Endothelial cell of hepatic sinusoid (primary cell): ENCODE measurements around the gene ELOB.

Source experiments
- in situ Hi-C: cut with HindIII; loops from 2 replicates; pipeline ENCODE4 v1.10.0; 2017; ENCODE audit warnings: low sequenced_read_pairs

The ELOB gene

GRCh38 chr16:2777231-2777902, at the start of gene ELOB:
Gene ELOB (minus strand): TSS chr16:2777280. CDS start chr16:2777239, 41 bp downstream.
- in situ Hi-C loops, result no loop called here

GRCh38 chr16:2825906-2826305, 48.8 kb upstream of the ELOB start:
- in situ Hi-C loops, result no loop called here

- in situ Hi-C loops, result no loop called here
These were observed 48.1 kb upstream of the ELOB start for GRCh38 chr16:2825049-2825742.

GRCh38 chr16:2824626-2825025, 47.5 kb upstream of the ELOB start:
- in situ Hi-C loops, result loop anchor here (5.0 kb wide), 1 partner anchor 82 kb away; no protein-coding TSS in a partner anchor

- in situ Hi-C loops, result loop anchor here (5.0 kb wide), 1 partner anchor 80 kb away; no protein-coding TSS in a partner anchor
These were observed 45.4 kb upstream of the ELOB start for GRCh38 chr16:2822496-2822895.

GRCh38 chr16:2822158-2822495, 45.0 kb upstream of the ELOB start:
- in situ Hi-C loops, result loop anchor here (5.0 kb wide), 1 partner anchor 80 kb away; no protein-coding TSS in a partner anchor

- in situ Hi-C loops, result loop anchor here (5.0 kb wide), 1 partner anchor 79 kb away; no protein-coding TSS in a partner anchor
These were observed 44.5 kb upstream of the ELOB start for GRCh38 chr16:2821487-2822157.

- in situ Hi-C loops, result loop anchor here (5.0 kb wide), 1 partner anchor 79 kb away; no protein-coding TSS in a partner anchor
These were observed 43.9 kb upstream of the ELOB start for GRCh38 chr16:2820836-2821486.

- in situ Hi-C loops, result loop anchor here (5.0 kb wide), 1 partner anchor 78 kb away; no protein-coding TSS in a partner anchor
These were observed 43.1 kb upstream of the ELOB start for GRCh38 chr16:2819939-2820835.

- in situ Hi-C loops, result no loop called here
These were observed 42.3 kb upstream of the ELOB start for GRCh38 chr16:2819179-2819938.

- in situ Hi-C loops, result no loop called here
These were observed 41.3 kb upstream of the ELOB start for GRCh38 chr16:2818272-2818876.

GRCh38 chr16:2817340-2818271, 40.5 kb upstream of the ELOB start:
- in situ Hi-C loops, result no loop called here

- in situ Hi-C loops, result no loop called here
These were observed 39.8 kb upstream of the ELOB start, which contains the start of gene PRSS21 for GRCh38 chr16:2816751-2817339. Gene PRSS21 (plus strand): TSS chr16:2817237. CDS start chr16:2817269, 32 bp downstream.

- in situ Hi-C loops, result no loop called here
These were observed 38.3 kb upstream of the ELOB start for GRCh38 chr16:2815299-2815771.

- in situ Hi-C loops, result no loop called here
These were observed 37.6 kb upstream of the ELOB start for GRCh38 chr16:2814551-2815298.

- in situ Hi-C loops, result no loop called here
These were observed 36.7 kb upstream of the ELOB start for GRCh38 chr16:2813771-2814221.
